BLaER1 (cell line): ENCODE results near the gene CAMKMT.

Source experiments
- H3K27ac ChIP-seq: shearing (Covaris generic); formaldehyde crosslinking; 2 replicates; pipeline ENCODE4 v1.8.1; 2022
- H3K27me3 ChIP-seq: shearing (Covaris generic); formaldehyde crosslinking; 2 replicates; pipeline ENCODE4 v1.8.1; 2022
- H3K36me3 ChIP-seq: shearing (Covaris generic); formaldehyde crosslinking; 2 replicates; pipeline ENCODE4 v1.8.1; 2022
- H3K4me1 ChIP-seq: shearing (Covaris generic); formaldehyde crosslinking; 2 replicates; pipeline ENCODE4 v1.8.1; 2022
- H3K4me2 ChIP-seq: shearing (Covaris generic); formaldehyde crosslinking; 2 replicates; pipeline ENCODE4 v1.8.1; 2022
- H3K4me3 ChIP-seq: shearing (Covaris generic); formaldehyde crosslinking; 2 replicates; pipeline ENCODE4 v1.8.1; 2022
- H3K9ac ChIP-seq: shearing (Covaris generic); formaldehyde crosslinking; 2 replicates; pipeline ENCODE4 v1.8.1; 2022
- H3K9me3 ChIP-seq: shearing (Covaris generic); formaldehyde crosslinking; 2 replicates; pipeline ENCODE4 v1.8.1; 2022
- H4K20me1 ChIP-seq: shearing (Covaris generic); formaldehyde crosslinking; 2 replicates; pipeline ENCODE4 v1.8.1; 2022
- Cebpa-rat ChIP-seq: shearing (Covaris generic); IDR thresholded peaks from 2 replicates; pipeline ENCODE4 v1.8.1; 2022

Gene CAMKMT

GRCh38 chr2:44798139-44798659, 436.5 kb downstream of the CAMKMT start:
- H3K4me2 ChIP-seq, result no peak overlapping the region
- H3K4me1 ChIP-seq, result no peaks in the 10 kb centered on the region
- H4K20me1 ChIP-seq, result peaks cover 42% of the 10 kb centered on the region
- H3K9ac ChIP-seq, result no peak overlapping the region
- TF ChIP-seq Cebpa-rat, result no peak
- H3K27me3 ChIP-seq, result peaks cover 57% of the 10 kb centered on the region
- 0 out of 2 replicates have a peak, but pooled peaks cover 8% of the 10 kb centered on the region for H3K9me3 ChIP-seq
- no peak overlapping the region for H3K27ac ChIP-seq
- no peak overlapping the region for H3K4me3 ChIP-seq
- no peaks in the 10 kb centered on the region for H3K36me3 ChIP-seq

DNA sequence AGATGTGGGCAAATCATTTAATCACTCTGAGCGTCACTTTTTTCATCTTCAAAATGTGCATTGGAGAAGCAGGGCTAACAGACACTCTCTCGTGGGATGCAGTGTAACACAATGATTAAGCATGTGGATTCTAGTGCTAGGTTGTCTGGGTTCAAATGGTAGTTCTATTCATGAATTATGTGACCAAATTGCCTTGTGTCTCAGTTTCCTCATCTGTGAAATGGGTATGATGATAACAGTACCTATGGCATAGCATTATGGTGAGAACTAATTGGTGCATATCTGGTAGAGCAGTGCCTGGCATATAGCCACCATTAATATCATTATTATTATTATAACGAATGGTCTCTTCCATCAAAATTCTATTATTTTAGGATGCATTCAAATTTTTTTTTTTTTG, 437.4 kb downstream of the CAMKMT start:
- H3K4me3 ChIP-seq, result no peak overlapping the region
- no peak overlapping the region for H3K27ac ChIP-seq
- no peak overlapping the region for H3K4me2 ChIP-seq
- H3K9ac ChIP-seq, result no peak overlapping the region
- TF ChIP-seq Cebpa-rat, result no peak
- no peaks in the 10 kb centered on the region for H3K4me1 ChIP-seq
- peaks cover 46% of the 10 kb centered on the region for H4K20me1 ChIP-seq
- H3K36me3 ChIP-seq, result no peaks in the 10 kb centered on the region
- H3K27me3 ChIP-seq, result peaks cover 66% of the 10 kb centered on the region
- H3K9me3 ChIP-seq, result 0 out of 2 replicates have a peak, but pooled peaks cover 8% of the 10 kb centered on the region

DNA sequence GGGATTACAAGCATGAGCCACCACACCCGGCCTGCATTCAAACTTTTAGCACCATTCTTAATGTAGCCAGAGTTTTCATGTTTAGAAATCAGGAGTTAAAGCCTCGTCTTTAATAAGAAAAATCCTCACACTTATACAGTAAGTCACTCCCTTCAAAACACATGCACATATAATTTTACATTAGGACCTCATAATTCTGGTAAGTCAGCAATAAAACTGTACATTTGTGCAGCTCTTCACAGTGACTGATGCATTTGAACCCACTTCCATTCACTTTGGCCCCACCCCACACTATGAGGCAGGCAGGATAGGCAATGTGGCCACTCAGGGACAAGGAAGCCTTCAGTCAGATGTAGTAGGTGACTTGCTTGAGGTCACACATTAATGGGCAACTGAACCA, 438.0 kb downstream of the CAMKMT start:
- H3K4me3 ChIP-seq, result no peak overlapping the region
- no peaks in the 10 kb centered on the region for H3K4me1 ChIP-seq
- no peak overlapping the region for H3K27ac ChIP-seq
- no peak overlapping the region for H3K4me2 ChIP-seq
- peaks cover 72% of the 10 kb centered on the region for H3K27me3 ChIP-seq
- H3K36me3 ChIP-seq, result no peaks in the 10 kb centered on the region
- H3K9ac ChIP-seq, result no peak overlapping the region
- peaks cover 53% of the 10 kb centered on the region for H4K20me1 ChIP-seq
- H3K9me3 ChIP-seq, result 0 out of 2 replicates have a peak, but pooled peaks cover 8% of the 10 kb centered on the region
- no peak for TF ChIP-seq Cebpa-rat

GRCh38 chr2:44801289-44801840, 439.6 kb downstream of the CAMKMT start:
- Histone ChIP-seq H3K27me3 (peaks cover 88% of the 10 kb centered on the region), H3K4me2 (no peak overlapping the region)

GRCh38 chr2:44801841-44802776, 440.4 kb downstream of the CAMKMT start:
- Histone ChIP-seq H3K27ac (no peak overlapping the region), H3K4me3 (0 out of 2 replicates have a peak overlapping the region, but pooled peaks have one; percentile 2), H3K4me2 (no peak overlapping the region), H3K36me3 (no peaks in the 10 kb centered on the region), H3K27me3 (peaks cover 96% of the 10 kb centered on the region), H3K9ac (no peak overlapping the region), H3K9me3 (0 out of 2 replicates have a peak, but pooled peaks cover 12% of the 10 kb centered on the region), H3K4me1 (no peaks in the 10 kb centered on the region), H4K20me1 (peaks cover 76% of the 10 kb centered on the region)
- no peak for TF ChIP-seq Cebpa-rat

More at GRCh38 chr2:44801289-44801840, 439.6 kb downstream of the CAMKMT start:
- Histone ChIP-seq H3K9me3 (0 out of 2 replicates have a peak, but pooled peaks cover 12% of the 10 kb centered on the region), H3K27ac (no peak overlapping the region), H4K20me1 (peaks cover 69% of the 10 kb centered on the region), H3K4me1 (no peaks in the 10 kb centered on the region), H3K4me3 (0 out of 2 replicates have a peak overlapping the region, but pooled peaks have one; percentile 2), H3K9ac (no peak overlapping the region), H3K36me3 (no peaks in the 10 kb centered on the region)
- no peak for TF ChIP-seq Cebpa-rat

DNA sequence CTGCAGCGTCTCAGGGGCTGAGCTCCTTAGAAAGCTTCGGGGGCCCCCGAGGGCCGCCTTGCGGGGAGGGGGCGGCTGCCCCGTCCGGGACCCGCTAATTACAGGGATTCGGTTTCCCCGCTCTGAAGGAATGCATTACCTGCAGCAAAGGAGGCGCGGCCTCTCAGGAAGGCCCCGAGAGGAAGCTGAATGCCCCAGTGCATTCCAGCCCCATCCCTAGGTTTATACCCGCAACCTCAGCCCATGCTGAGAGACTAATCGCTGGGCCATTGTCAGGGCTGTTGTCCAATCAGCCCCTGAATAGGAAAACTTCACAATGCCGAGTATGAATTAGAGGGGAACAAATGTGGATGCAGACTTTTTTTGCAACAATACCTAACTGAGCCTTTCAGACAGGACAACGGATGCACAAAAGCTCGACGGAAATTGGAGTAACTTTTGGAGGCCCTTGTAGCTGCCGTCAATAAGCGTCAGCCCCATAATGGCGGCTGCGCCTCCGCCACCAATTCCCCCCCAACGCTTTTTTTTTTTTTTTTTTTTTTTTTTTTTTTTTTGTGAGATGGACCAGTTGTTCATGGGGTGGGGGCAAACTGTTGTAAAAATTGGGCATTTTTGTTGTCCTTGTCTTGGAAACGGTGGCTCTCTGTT, 441.2 kb downstream of the CAMKMT start:
- Histone ChIP-seq H3K27me3 (peaks cover 100% of the 10 kb centered on the region), H3K27ac (no peak overlapping the region), H3K9me3 (0 out of 2 replicates have a peak, but pooled peaks cover 12% of the 10 kb centered on the region), H3K4me1 (no peaks in the 10 kb centered on the region), H3K36me3 (no peaks in the 10 kb centered on the region), H3K9ac (no peak overlapping the region), H3K4me3 (no peak overlapping the region), H3K4me2 (no peak overlapping the region), H4K20me1 (peaks cover 82% of the 10 kb centered on the region)
- TF ChIP-seq Cebpa-rat, result no peak

- H3K27ac ChIP-seq, result no peak overlapping the region
- peaks cover 75% of the 10 kb centered on the region for H4K20me1 ChIP-seq
- TF ChIP-seq Cebpa-rat, result no peak
- peaks cover 99% of the 10 kb centered on the region for H3K27me3 ChIP-seq
- no peak overlapping the region for H3K4me2 ChIP-seq
- no peaks in the 10 kb centered on the region for H3K36me3 ChIP-seq
- H3K4me1 ChIP-seq, result no peaks in the 10 kb centered on the region
- 0 out of 2 replicates have a peak, but pooled peaks cover 12% of the 10 kb centered on the region for H3K9me3 ChIP-seq
- no peak overlapping the region for H3K4me3 ChIP-seq
- H3K9ac ChIP-seq, result no peak overlapping the region
These were observed 442.9 kb downstream of the CAMKMT start for GRCh38 chr2:44804406-44805265.

- H3K27ac ChIP-seq, result no peak overlapping the region
- 0 out of 2 replicates have a peak, but pooled peaks cover 12% of the 10 kb centered on the region for H3K9me3 ChIP-seq
- peaks cover 93% of the 10 kb centered on the region for H3K27me3 ChIP-seq
- no peak for TF ChIP-seq Cebpa-rat
- no peak overlapping the region for H3K9ac ChIP-seq
- no peak overlapping the region for H3K4me3 ChIP-seq
- no peak overlapping the region for H3K4me2 ChIP-seq
- H3K36me3 ChIP-seq, result no peaks in the 10 kb centered on the region
- H3K4me1 ChIP-seq, result no peaks in the 10 kb centered on the region
- peaks cover 68% of the 10 kb centered on the region for H4K20me1 ChIP-seq
These were observed 443.9 kb downstream of the CAMKMT start for GRCh38 chr2:44805401-44806235.
